Pulmonary artery endothelial cell (primary cell): ENCODE measurements around the gene PCSK6. TPM values are rescaled to one million over a fixed set of nuclear protein-coding genes. Genes with fewer than 3 reads are reported as not detected.
"Not testable (repeated sequence)": the region's sequence is repeated elsewhere in the genome, so short reads cannot be mapped to it uniquely, and the experiment has no call there.

ENCODE experiments used
- DNase-seq: peaks from one replicate; pipeline ENCODE4 v3.0.0-alpha.2; 2011; ENCODE audit warnings: low read depth, low spot score
- total RNA-seq: library from RNA; depleted of rRNA; stranded (reverse); fragments of >200 nt; gene quantifications from 2 replicates; pipeline ENCODE4 v1.2.3, GENCODE V29; 2014

PCSK6 gene
- total RNA-seq, 1 donor from 2014 or later = 0.26 TPM

- no peak for DNase-seq
These were observed 130.1 kb downstream of the PCSK6 start for GRCh38 chr15:101359365-101359947.

DNA sequence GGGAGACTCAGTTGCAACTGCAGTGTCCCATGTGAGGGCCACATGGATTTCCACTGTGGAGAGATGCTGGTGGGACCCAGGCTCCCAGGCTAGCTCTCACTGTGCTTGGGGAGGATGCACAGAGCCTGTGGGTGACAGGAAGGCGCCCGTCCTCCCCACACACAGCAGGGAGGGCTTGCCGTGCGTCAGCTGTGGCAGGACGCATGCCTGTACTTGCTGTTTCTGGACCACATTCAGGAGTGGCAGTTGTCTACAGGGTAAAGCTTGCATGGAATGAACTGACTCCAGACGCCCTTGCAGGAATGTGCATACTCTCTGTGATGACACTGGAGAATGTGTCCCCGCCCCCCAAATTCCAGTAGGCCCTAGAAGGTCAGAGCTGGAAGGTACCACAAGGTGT lies 130.6 kb downstream of the PCSK6 start:
- DNase-seq = no peak

DNA sequence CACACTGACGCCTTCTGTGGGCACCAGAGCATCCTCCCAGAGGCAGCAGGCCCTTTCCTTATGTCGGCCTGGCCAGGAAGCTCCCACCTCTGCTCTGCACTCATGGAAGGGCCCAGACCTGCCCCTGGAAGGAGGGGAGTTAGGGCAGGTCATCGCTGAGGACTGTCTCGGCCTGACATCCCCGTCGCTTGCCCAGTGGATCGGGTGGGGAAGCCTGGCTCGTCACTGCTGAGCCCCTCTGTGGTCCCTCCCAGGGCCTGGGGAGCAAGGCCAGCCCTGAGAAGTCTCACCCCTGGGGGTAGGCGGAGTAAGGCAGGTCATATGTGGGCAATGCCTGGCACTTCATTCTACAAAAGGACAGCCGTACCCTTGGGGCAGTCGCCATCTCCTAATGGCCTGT lies 131.6 kb downstream of the PCSK6 start:
- no peak for DNase-seq

- no peak for DNase-seq
These were observed 132.2 kb downstream of the PCSK6 start for GRCh38 chr15:101357333-101357732.

- not testable (repeated sequence) for DNase-seq
These were observed 132.9 kb downstream of the PCSK6 start for GRCh38 chr15:101356512-101357172.

GRCh38 chr15:101355678-101356464 lies 133.6 kb downstream of the PCSK6 start:
- no peak for DNase-seq

GRCh38 chr15:101354891-101355623 lies 134.4 kb downstream of the PCSK6 start:
- DNase-seq = no peak

DNA sequence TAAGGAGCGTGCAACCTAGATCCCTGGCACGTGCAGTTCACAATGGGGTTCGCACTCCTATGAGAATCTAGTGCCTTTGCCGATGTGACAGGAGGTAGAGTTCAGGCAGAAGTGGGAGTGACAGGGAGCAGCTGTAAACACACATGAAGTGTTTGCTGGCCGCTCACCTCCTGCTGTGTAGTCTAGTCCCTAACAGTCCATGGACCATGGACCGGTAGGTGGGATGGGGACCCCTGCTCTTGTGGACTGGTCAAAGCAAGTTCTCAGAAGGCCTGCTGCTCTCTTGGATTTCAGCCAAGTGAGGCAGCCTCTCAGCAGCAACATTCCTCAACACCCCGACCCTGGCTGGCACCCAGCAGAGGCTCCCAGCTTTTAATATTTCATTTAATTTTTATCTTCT lies 136.3 kb downstream of the PCSK6 start:
- DNase-seq = no peak

DNA sequence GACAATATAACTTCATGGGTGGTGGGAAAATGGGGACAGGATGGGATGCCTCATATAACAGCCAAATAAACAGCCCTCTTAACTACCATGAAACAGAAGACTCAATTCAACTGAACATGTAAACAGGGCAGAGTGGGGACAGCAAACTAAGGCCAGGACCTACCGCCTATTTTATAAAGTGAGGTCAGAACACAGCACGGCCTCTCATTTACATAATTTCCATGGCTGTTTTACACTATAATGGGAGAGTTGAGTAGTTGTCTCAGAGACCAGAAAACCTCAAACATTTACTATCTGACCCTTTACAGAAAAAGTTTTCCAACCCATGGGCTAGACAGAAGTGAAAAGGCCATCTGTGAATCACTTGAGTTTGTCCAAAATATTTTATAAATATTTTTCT lies 137.8 kb downstream of the PCSK6 start:
- DNase-seq = no peak

DNA sequence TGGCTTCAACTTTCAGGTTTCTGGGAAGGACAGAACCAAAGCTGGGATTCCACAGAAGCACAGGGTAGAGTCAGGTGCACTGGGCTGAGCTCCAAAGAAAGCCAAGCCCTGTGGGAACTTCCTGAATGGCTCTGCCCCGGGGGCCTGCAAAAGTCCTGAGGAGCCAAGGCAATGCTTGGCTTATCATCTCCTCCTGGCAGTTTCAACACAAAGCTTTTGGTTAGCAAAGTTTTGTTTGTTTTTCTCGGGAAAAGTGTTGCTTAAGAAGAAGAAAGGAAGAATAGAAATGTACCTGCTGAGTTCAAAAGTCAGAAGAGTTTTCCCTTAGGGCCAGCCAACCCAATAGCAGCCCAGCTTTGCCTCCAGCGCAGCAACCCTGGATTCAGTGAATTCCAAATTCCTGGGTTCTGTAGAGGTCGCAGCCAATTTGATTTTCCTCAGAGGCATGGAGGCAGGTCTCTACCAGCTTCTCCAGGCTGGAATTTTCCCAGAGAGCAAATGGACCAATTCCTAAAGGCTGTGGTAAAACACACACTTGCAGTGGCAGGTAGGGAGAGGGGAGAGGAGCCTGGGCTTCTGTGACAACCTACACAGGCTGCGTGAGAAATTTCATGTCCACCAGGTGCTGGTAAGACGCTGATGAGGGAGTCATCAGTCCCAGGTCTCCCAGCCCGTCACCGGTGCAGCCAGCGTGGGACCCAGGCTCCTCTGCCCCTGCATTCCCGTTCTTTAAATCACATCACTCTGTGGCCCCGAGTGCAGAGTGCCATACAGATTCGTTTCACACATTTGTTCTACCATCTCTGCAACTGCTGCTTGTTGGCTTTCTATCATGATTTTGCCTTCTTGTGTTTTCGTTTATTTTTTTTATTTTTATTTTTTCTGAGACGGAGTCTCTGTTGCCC lies 140.2 kb downstream of the PCSK6 start:
- DNase-seq = no peak

DNA sequence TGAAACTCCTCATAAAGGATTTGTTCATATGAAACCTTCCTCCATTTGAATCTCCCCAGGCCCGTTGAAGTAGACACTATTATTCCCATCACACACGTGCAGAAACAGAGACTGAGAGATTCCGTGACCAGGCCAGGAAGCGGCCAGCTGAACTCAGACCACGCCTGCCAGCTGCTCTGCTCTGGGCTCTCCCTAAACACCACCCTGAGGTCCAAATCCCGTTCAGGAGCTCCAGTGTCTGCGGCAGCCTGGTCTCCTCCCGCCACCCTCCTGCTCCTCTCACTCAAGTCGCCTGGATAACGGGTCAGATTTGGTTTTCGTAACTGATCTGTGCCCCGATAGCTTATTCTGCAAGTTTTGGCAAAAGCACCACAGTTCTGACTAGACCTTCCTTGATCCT lies 140.9 kb downstream of the PCSK6 start:
- no peak for DNase-seq

DNA sequence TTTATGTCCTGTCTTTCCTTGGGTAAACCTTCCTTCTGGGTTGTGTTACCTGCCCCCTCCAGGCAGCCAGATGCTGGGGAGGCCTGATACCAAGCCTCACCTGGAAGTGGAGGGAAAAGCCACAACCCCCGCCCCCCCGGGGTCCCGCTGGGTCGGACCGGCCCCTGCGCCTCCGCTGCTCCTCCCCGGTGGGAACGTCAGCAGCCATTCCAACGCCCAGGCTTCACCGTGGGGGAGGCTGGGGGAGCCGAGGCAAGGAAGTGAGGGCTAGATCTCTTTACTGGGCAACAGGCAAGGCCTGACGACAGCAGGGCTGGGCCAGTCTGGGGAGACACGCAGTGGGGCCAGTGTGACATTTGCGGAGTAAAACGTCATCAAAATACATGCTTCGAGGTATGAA lies 141.5 kb downstream of the PCSK6 start:
- no peak for DNase-seq

DNA sequence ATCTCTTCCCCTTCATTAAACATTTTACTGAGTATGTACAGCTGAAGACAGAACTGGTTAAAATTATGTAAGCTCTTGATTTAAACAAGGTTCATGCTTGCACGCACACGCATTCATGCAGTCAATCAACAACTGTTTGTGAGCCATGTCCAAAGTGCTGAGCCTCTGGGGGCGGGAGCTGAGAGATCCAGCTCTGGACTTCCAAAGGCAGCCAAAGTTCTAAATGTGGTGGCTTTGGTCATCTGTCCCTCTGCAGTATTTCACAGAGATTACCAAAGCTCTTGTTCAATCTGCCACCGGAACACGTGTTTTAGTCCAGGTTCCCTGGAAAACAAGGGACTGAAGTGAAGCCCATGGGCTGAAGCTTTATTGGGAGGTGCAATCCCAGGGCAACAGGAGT lies 142.1 kb downstream of the PCSK6 start:
- no peak for DNase-seq

GRCh38 chr15:101346928-101347327 lies 142.6 kb downstream of the PCSK6 start:
- DNase-seq = no peak

- DNase-seq = no peak
These were observed 147.5 kb downstream of the PCSK6 start for GRCh38 chr15:101342056-101342455.

- no peak for DNase-seq
These were observed 150.9 kb downstream of the PCSK6 start for GRCh38 chr15:101338502-101339057.

- no peak for DNase-seq
These were observed 151.5 kb downstream of the PCSK6 start for GRCh38 chr15:101337976-101338375.

GRCh38 chr15:101333907-101334789 lies 155.4 kb downstream of the PCSK6 start:
- not testable (repeated sequence) for DNase-seq

GRCh38 chr15:101332061-101332467 lies 157.4 kb downstream of the PCSK6 start:
- DNase-seq = no peak
